ENCODE results near the gene APOL3.
"Not testable (repeated sequence)": the region's sequence is repeated elsewhere in the genome, so short reads cannot be mapped to it uniquely, and the experiment has no call there.

The APOL3 gene

DNA sequence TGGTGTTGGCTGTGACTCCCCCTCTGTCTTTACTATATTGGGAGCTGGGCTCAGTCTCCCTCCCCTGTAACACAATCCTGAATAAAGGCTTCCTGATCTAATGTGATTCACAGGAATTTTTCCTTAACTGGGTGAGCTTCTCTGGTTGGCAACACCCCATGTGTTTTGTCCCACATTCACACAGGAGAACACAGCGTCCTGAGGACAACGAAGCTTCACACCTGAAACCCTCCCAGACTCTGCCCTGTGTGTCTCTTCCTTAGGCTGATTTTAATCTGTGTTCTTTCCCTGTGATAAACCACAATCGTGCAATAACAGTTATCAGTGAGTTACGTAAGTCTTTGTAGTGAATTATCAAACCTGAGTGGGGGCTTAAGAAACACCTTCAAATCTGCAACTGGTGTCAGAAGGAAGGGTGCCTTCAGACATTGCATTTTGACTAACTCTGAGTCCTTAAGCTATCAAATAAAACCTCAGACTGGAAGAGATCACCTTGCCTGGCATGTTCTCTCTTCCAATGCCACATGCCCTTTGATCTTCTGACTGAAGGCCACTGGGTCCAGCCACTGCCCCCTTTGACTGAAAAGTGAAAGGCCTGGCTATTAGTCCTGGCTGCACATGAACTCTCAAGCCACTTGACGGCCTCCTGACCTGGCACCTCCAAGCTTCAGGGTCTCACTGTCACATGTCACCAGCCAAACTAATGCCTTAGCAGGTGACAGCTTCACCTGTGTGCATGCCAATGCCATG, 17.3 kb downstream of the APOL3 start:
- DNase-seq (ENCODE audit: low read depth, low spot score): no peak
- H3K4me3 ChIP-seq (ENCODE audit: low read depth, low read length): no peak overlapping the region
- TF ChIP-seq, protein P1, sequence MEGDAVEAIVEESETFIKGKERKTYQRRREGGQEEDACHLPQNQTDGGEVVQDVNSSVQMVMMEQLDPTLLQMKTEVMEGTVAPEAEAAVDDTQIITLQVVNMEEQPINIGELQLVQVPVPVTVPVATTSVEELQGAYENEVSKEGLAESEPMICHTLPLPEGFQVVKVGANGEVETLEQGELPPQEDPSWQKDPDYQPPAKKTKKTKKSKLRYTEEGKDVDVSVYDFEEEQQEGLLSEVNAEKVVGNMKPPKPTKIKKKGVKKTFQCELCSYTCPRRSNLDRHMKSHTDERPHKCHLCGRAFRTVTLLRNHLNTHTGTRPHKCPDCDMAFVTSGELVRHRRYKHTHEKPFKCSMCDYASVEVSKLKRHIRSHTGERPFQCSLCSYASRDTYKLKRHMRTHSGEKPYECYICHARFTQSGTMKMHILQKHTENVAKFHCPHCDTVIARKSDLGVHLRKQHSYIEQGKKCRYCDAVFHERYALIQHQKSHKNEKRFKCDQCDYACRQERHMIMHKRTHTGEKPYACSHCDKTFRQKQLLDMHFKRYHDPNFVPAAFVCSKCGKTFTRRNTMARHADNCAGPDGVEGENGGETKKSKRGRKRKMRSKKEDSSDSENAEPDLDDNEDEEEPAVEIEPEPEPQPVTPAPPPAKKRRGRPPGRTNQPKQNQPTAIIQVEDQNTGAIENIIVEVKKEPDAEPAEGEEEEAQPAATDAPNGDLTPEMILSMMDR (IDR thresholded peaks at IDR 0.05; ENCODE audit: insufficient read depth, low read length, missing control alignments): no peak
- POLR2A ChIA-PET: no interaction called here
- CTCF ChIA-PET: interaction anchor here (0.7 to 10.8 kb wide), 12 partner anchors 9 to 517 kb away, joined by 3 to 162 read pairs (median 6); partner anchors contain the start of gene APOL2

DNA sequence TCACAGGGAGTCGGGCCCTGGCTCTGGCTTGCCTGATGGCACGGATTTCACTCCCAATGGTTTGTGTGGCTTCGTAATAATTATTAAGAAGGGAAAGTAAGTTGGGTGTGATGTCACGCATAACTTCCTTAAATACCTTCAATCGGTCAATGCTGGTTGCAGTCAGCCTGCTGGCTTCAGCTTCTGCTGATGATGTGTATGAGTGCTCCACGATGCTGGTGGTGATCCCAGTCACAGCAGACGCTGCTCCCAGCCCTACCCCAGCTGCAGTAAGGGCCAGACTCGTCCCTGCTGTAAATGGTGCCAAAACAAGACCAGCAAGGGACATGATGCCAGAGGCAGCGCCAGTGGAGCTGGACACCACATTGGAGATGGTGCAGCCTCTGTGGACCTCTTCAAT, 19.1 kb downstream of the APOL3 start:
- POLR2A ChIA-PET: interaction anchor here (0.5 kb wide), 1 partner anchor 769 kb away, joined by 6 read pairs; no protein-coding TSS in a partner anchor
- TF ChIP-seq, protein P1 (IDR thresholded peaks at IDR 0.05; ENCODE audit: insufficient read depth, low read length, missing control alignments): no peak
- no peak overlapping the region for H3K4me3 ChIP-seq (ENCODE audit: low read depth, low read length)
- no peak for DNase-seq (ENCODE audit: low read depth, low spot score)
- CTCF ChIA-PET: interaction anchor here (0.9 to 10.8 kb wide), 9 partner anchors 12 to 349 kb away, joined by 3 to 162 read pairs (median 5); no protein-coding TSS in a partner anchor

DNA sequence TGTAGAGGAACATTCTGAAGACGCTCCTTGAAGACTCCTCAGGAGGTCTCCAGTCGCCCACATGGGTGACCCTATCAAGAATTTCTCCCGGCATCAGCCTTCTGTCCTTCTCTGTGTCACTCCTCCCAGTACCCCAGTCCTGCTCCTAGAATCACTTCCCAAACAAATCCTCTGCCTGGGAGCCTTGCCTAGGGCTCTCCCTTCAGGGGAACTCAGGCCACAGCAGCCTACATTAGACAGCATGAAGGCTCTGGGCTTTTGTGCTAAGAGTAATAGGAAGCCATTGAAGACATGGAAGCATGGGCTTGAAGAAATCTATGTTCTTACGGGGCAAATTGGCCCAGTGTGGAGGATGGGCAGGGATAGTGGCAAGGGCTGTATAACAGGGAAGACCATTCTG, 21.8 kb downstream of the APOL3 start:
- H3K4me3 ChIP-seq (ENCODE audit: low read depth, low read length); DNase-seq (ENCODE audit: low read depth, low spot score); POLR2A ChIA-PET: not testable (repeated sequence)
- CTCF ChIA-PET: interaction anchor here (10.8 kb wide), 1 partner anchor 42 kb away, joined by 162 read pairs; no protein-coding TSS in a partner anchor

DNA sequence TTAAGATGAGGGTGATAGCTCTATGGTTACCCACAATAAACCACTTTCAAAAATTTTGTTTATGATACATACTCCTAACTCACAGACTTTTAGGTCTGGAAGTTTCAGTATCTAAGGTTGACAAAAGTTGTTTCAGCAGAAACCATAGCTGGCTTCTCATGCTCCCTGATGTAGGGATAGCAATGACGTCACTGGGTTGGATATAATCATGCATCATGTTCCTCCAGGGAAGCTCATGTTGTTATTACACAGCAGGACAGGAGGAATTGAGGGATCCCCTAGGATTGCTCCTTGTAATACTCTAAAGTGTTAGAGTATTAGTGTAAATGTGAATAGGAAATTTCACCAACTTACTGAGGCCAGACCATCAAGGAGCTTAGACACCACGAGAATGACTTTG, 23.6 kb downstream of the APOL3 start:
- POLR2A ChIA-PET: interaction anchor here (0.6 kb wide), 1 partner anchor 19 kb away, joined by 3 read pairs; no protein-coding TSS in a partner anchor

DNA sequence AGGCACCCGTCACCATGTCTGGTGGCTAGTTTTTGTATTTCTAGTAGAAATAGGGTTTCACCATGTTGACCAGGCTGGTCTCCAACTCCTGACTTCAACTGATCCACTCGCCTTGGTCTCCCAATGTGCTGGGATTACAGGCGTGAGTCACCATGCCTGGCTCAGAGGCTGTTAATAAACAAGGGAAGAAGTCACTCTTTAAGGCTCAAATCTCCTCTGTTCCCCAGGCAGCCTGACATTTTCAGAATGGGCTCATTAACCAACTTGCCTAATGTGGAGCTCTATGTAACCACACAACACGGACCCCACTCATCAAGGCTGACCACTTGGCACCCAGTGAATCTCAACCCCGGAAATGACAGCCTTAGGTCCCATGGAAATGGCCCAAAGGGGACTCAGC, 24.1 kb downstream of the APOL3 start:
- ChIA-PET CTCF (interaction anchor here (0.9 to 2.8 kb wide), 8 partner anchors 9 to 786 kb away, joined by 3 to 16 read pairs (median 6); no protein-coding TSS in a partner anchor), POLR2A (no interaction called here)

More for the DNA sequence above, 23.6 kb downstream of the APOL3 start:
- no peak overlapping the region for H3K4me3 ChIP-seq (ENCODE audit: low read depth, low read length)
- TF ChIP-seq, protein P1 (IDR thresholded peaks at IDR 0.05; ENCODE audit: insufficient read depth, low read length, missing control alignments): no peak
- no peak for DNase-seq (ENCODE audit: low read depth, low spot score)
- CTCF ChIA-PET: interaction anchor here (1.2 to 2.8 kb wide), 6 partner anchors 8 to 599 kb away, joined by 3 to 16 read pairs (median 7); no protein-coding TSS in a partner anchor

DNA sequence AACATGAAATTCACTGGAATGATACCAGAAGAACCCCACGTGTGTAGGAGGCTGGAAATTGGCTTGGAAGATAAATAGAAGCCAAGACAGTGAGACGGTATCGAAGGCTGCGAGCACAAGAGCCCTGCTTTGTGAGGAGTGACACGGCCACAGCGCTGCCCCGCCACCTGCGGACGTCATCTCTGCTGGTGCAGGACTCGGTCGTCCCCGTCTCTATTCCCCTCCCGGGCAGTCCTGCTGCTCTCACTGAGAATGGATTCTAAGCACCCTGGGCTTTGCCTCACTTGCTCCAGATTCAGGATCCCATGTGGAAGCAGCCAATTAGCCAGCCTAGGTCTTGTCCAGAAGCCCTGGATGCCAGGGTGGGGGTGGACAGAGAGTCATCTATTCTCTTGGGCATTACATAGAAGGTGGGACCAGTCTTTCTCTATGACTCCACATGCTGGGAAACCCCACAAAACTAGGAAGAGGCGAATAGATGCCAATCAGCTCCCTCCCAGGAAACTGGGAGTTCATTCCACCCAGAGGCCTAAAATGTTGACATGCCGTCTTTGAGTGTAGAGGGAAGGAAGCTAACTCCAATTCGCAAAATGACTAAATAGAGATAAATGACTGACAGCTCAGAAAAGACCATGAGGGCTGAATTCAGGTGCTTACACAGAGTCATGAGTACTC, 25.1 kb downstream of the APOL3 start:
- H3K4me3 ChIP-seq (ENCODE audit: low read depth, low read length): no peak overlapping the region
- CTCF ChIA-PET: interaction anchor here (0.9 to 3.0 kb wide), 6 partner anchors 8 to 785 kb away, joined by 3 to 17 read pairs (median 8); no protein-coding TSS in a partner anchor
- POLR2A ChIA-PET: no interaction called here
- TF ChIP-seq, protein P1 (IDR thresholded peaks at IDR 0.05; ENCODE audit: insufficient read depth, low read length, missing control alignments): no peak
- DNase-seq (ENCODE audit: low read depth, low spot score): no peak

More for the DNA sequence above, 24.1 kb downstream of the APOL3 start:
- no peak for DNase-seq (ENCODE audit: low read depth, low spot score)
- no peak overlapping the region for H3K4me3 ChIP-seq (ENCODE audit: low read depth, low read length)
- TF ChIP-seq, protein P1 (IDR thresholded peaks at IDR 0.05; ENCODE audit: insufficient read depth, low read length, missing control alignments): no peak

All from AG04449 (cell line).